Measurements from ENCODE around the gene SLC35F4.

SLC35F4 gene

DNA sequence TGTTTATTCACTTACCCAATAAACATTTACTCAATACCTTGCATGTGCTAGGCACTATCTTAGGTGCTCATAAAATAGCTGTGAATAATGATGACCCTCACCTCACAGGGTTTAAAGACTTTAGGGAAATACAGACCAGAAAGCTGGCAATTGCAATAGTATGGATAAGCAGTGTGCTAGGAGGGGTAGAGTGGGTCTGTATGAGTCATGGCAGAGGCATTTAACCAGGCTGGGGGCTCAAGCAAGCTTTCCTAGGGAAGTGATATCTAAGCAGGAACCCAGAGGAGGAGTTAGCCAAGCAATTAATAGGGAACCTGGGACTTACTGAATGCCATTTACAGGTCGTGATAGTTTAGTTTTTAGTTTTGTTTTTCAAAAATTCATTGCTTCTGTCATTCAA lies 248.4 kb downstream of the SLC35F4 start:
- no peak for DNase-seq (ENCODE audit: low read depth in 3 of 3)

GRCh38 chr14:57612946-57613345 lies 252.9 kb downstream of the SLC35F4 start:
- DNase-seq (ENCODE audit: low read depth in 3 of 3), result no peak

GRCh38 chr14:57611555-57612075 lies 254.3 kb downstream of the SLC35F4 start:
- no peak for DNase-seq (ENCODE audit: low read depth in 3 of 3)

DNA sequence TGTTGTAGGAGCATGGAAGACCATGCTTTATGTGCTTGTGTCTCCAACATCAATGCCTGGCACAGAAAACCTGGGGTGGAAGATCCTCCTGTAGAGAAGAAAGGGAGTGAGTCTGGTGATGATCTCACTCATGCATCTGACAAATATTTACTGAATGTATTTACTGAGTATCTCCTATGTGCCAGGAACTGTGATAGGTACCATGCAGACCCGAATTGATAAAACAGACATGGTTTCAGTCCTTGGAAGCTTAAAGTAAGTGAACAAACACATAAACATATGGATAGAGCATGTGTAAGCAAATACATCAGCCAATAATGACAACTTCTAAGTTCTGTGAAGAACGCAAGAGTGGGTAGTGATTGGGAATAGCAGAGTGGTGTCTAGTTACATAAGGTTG lies 255.3 kb downstream of the SLC35F4 start:
- DNase-seq (ENCODE audit: low read depth in 3 of 3), result no peak

GRCh38 chr14:57609192-57610075 lies 256.5 kb downstream of the SLC35F4 start:
- DNase-seq (ENCODE audit: low read depth in 3 of 3), result no peak

DNA sequence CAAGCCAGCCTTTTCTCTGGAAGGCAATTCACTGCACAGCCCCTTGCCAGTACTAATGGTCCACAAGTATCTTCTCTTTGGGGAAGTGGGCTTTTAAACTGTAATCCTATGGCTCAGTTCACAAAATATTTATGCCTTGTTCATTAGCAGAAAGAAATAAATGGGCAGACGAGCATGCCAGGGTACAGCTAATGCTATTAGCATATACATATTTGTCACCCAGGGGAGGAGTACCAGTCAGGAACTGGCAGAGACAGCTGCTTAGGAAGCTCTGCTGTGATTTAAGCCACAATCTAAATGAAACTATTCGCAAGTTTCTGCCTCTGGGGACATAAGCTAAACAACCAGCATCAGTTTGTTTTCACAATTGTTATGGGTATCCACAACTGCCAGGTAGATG lies 258.8 kb downstream of the SLC35F4 start:
- no peak for DNase-seq (ENCODE audit: low read depth in 3 of 3)

- no peak for DNase-seq (ENCODE audit: low read depth in 3 of 3)
Measured at GRCh38 chr14:57583396-57583795, 282.5 kb downstream of the SLC35F4 start.

DNA sequence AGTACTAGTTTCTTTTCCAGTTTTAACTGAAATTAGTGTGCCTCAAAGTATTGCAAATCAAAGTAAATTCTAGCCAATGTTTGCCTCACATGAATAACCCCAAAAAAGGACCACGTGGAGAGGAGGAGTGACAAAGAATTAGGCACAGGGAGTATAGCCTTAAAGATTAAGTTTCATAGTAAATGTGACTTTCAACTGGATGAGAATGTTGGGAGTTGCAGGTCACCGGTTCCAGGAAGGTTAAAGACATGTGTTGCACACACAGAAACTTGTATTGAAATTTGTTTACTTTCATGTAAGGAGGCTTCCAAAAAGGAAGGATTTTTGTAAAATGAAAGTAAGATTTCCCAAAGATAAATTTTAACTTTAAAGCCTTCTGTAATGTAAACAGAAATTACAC lies 283.1 kb downstream of the SLC35F4 start:
- no peak for DNase-seq (ENCODE audit: low read depth in 3 of 3)

GRCh38 chr14:57578801-57579200 lies 287.1 kb downstream of the SLC35F4 start:
- no peak for DNase-seq (ENCODE audit: low read depth in 3 of 3)

GRCh38 chr14:57576498-57576897 lies 289.4 kb downstream of the SLC35F4 start:
- DNase-seq (ENCODE audit: low read depth in 3 of 3), result no peak

DNA sequence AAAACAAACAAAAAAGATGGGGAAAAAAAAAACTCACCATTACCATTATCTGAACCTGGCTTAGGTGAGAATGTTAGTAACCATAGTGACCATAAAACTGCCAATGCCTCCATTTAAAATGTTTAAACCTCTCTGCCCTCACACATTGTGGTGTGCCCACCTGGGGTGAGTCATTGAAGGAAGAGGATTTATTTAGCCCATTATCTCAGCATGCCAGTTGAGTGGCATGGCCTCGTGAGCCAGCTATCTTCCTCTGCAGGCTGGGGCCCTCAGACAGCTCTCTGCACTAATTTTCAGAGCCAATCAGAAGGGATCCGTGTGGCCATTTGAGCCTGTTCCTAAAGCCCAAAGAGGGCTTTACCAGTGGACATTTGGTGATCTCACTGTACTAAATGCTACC lies 290.4 kb downstream of the SLC35F4 start:
- DNase-seq (ENCODE audit: low read depth in 3 of 3), result no peak

DNA sequence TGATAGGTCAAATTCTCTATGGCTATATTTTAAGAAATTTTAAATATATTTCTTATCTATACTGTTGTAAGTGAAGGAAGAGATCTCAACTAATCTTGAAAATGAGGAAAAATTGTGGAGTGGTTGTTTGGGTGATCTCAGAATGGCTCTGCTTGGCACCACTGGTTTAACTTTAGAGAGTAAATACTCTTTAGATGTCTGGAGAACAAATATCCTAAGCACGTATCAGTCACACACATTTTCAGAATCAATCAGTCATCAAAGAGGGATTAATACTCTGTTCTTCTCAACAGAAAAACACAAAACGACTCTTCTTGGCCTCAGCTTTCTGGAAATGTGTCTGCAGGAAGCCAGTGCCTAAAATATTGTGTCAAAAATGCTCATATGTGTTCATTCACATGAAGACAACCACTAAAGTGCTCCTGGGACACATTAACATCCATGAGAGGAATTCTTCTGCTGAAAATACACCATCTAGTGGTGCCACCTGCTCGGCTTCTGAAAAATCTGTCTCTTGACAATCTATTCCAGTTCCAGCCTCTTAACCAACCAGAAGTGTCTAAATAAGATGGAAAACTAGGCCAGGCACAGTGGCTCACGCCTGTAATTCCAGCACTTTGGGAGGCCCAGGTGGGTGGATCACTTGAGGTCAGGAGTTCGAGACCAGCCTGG lies 291.1 kb downstream of the SLC35F4 start:
- DNase-seq (ENCODE audit: low read depth in 3 of 3), result no peak

DNA sequence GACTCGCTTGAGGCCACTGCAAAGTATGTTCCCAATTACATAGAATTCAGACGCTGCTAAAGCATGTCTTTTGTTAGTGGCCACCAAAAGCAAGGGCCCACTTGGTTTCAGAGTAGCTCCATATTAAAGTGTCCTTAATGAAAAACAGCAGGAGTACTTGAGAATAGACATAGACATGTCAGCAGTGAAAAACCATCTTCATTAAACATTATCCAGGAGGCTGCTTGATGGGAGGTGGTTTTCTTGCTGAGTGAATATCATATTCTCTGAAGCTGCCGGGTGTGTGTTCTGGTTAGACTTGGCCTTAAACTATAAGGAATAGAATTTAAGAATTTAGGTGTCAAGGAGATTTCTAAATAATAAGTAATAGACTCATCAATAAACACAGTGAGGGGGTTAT lies 292.7 kb downstream of the SLC35F4 start:
- DNase-seq (ENCODE audit: low read depth in 3 of 3), result no peak

- DNase-seq (ENCODE audit: low read depth in 3 of 3), result no peak
Measured at GRCh38 chr14:57568554-57568953, 297.3 kb downstream of the SLC35F4 start.

- DNase-seq (ENCODE audit: low read depth in 3 of 3), result no peak
Measured at GRCh38 chr14:57567220-57567619, 298.7 kb downstream of the SLC35F4 start.

DNA sequence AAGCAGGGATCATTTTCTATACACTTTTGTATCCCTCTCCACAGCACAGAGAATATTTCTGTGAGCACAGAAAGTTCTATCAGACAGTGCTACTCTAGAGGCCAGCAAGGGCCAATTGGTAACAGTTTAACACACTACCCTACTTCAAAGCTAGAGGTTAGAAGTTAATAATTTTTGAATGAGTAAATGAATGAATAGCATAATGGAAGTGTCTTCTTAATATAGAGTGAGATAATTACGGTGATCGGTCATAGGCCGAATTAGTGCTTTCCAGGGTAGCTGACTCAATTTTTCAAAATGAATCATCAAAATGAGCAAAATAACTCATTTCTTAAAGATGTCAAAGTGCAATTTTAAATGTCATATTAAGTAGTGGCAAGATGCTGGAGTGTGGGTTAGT lies 305.2 kb downstream of the SLC35F4 start:
- no peak for DNase-seq (ENCODE audit: low read depth in 3 of 3)

DNA sequence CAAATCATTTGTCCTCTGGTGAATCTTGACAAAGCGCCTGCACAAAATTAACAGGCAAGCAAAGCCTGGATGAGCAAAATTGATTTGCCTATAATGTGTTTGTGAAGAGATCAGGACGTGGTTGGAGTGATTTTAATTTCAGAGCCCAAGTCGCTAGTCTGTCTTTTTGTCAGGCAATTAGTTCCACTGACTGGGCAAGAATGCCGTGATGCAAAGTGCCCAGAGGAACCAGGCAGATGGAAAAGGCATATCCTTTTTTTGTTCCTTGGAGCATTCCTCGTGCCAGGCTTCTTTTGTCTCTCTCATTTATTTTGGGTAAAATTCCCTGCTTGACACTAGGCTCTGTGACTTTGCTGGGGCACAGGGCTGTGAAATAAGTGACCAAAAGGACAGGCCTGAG lies 306.3 kb downstream of the SLC35F4 start:
- DNase-seq (ENCODE audit: low read depth in 3 of 3), result no peak

- DNase-seq (ENCODE audit: low read depth in 3 of 3), result no peak
Measured at GRCh38 chr14:57549765-57550420, 316.0 kb downstream of the SLC35F4 start.

DNA sequence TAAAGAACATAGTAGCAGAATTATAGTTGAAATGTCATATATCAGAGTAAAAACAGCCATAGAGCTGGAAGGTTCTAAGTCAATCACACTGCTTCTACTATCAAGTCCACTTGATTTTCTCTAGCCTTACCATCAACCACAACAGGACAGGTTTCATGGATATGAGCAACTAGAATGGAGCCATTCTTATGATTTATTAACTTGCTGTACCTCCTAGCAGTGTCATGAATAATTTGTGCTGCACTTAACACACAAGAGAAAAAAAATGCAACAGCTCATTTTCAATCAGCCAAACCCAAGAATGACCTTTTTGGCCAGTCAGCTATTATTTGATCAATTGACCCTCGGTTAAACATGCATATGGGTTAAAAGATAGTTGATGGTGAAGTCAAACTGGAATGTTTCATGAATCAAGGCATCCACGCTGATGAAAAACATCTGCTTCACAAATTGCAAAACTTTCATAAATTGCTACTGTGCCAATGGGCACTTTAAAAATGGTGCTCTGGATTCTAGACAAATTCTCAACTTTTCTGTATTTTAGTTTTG lies 316.8 kb downstream of the SLC35F4 start:
- DNase-seq (ENCODE audit: low read depth in 3 of 3), result no peak

DNA sequence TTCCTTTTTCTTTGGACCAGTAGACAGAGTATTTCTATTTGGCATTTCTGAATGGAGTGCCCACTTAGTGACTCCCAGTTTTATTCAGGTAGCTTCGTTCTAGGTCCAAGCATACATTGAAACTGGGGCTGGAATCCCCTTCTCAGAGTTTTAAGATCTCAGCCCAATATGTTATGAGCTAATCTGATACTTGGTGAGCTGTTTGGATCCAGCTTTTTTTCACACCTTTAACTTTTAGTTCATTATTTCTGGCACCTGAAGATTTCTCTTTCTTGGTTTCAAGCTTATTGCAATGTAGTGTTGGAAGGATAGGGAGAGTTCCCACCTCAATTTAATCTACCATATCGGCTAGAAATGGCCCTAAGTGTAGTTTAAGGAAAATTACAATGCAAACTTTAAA lies 318.8 kb downstream of the SLC35F4 start:
- no peak for DNase-seq (ENCODE audit: low read depth in 3 of 3)

- no peak for DNase-seq (ENCODE audit: low read depth in 3 of 3)
Measured at GRCh38 chr14:57533214-57533613, 332.7 kb downstream of the SLC35F4 start.

GRCh38 chr14:57530571-57530970 lies 335.3 kb downstream of the SLC35F4 start:
- no peak for DNase-seq (ENCODE audit: low read depth in 3 of 3)

Measured in stimulated activated CD4-positive, alpha-beta T cell treated with anti-CD3 and anti-CD28 coated beads, TNF-alpha, amount 100 ng/mL, for 4 hours (primary cell).